CD4-positive, alpha-beta T cell treated with Interferon gamma for 1 hour (primary cell): ENCODE results near the gene ZNF646.
"Not testable (repeated sequence)": the region's sequence is repeated elsewhere in the genome, so short reads cannot be mapped to it uniquely, and the experiment has no call there.

Source experiments
- DNase-seq: peaks from one replicate; pipeline ENCODE4 v3.0.0-alpha.2; 2020

ZNF646 gene

GRCh38 chr16:31084584-31085302 lies 10.5 kb downstream of the ZNF646 start:
- DNase-seq = no peak

- no peak for DNase-seq
Observed at GRCh38 chr16:31085411-31085810, 11.2 kb downstream of the ZNF646 start.

- no peak for DNase-seq
Observed at GRCh38 chr16:31085873-31086628, 11.8 kb downstream of the ZNF646 start.

GRCh38 chr16:31086629-31086906 lies 12.3 kb downstream of the ZNF646 start:
- no peak for DNase-seq

GRCh38 chr16:31087481-31087880 lies 13.3 kb downstream of the ZNF646 start:
- DNase-seq = no peak

GRCh38 chr16:31087971-31088370 lies 13.7 kb downstream of the ZNF646 start:
- no peak for DNase-seq

- DNase-seq = no peak
Observed at GRCh38 chr16:31088459-31089183, 14.4 kb downstream of the ZNF646 start, which contains the start of gene PRSS53. Gene PRSS53 (minus strand): TSS chr16:31088943. CDS start chr16:31088809, 134 bp downstream.

- no peak for DNase-seq
Observed at GRCh38 chr16:31089199-31089598, 15.0 kb downstream of the ZNF646 start.

GRCh38 chr16:31090540-31090939 lies 16.3 kb downstream of the ZNF646 start:
- DNase-seq = no peak

- no peak for DNase-seq
Observed at GRCh38 chr16:31092330-31092729, 18.1 kb downstream of the ZNF646 start.

- no peak for DNase-seq
Observed at GRCh38 chr16:31093132-31093703, 19.0 kb downstream of the ZNF646 start.

- DNase-seq = no peak
Observed at GRCh38 chr16:31094088-31094423, 19.8 kb downstream of the ZNF646 start.

GRCh38 chr16:31094424-31095120 lies 20.4 kb downstream of the ZNF646 start, which contains the start of gene VKORC1:
Gene VKORC1 (minus strand): TSS chr16:31094797. CDS start chr16:31094729, 68 bp downstream.
- DNase-seq = peak; percentile 86

GRCh38 chr16:31099860-31100638 lies 25.8 kb downstream of the ZNF646 start:
- DNase-seq = no peak

- DNase-seq = not testable (repeated sequence)
Observed at GRCh38 chr16:31100876-31101641, 26.8 kb downstream of the ZNF646 start.

GRCh38 chr16:31105677-31106213 lies 31.5 kb downstream of the ZNF646 start:
- DNase-seq = peak; percentile 84

- DNase-seq = no peak
Observed at GRCh38 chr16:31106509-31107464, 32.6 kb downstream of the ZNF646 start.

GRCh38 chr16:31107465-31107867 lies 33.2 kb downstream of the ZNF646 start:
- DNase-seq = no peak

GRCh38 chr16:31108035-31108793 lies 34.0 kb downstream of the ZNF646 start, which contains the start of gene BCKDK:
Gene BCKDK (plus strand): TSS chr16:31108386. CDS start chr16:31109224, 838 bp downstream.
- DNase-seq = peak; percentile 57
